WTC11 (cell line): ENCODE measurements around the gene FNIP1.

Source experiments
- ATF2 ChIP-seq: sonication (generic); formaldehyde crosslinking; IDR thresholded peaks from 2 replicates; pipeline ENCODE4 v1.8.1; 2022; ENCODE audit warnings: low read depth, missing genetic modification reagents, borderline replicate concordance
- CTCF ChIP-seq: fragments of 200-600 bp; IDR thresholded peaks from 2 replicates; pipeline ENCODE4 v1.8.0; 2022; ENCODE audit warnings: antibody characterized with exemption
- USF2 ChIP-seq: sonication (generic); formaldehyde crosslinking; IDR thresholded peaks from 2 replicates; pipeline ENCODE4 v1.8.1; 2023; ENCODE audit warnings: mild to moderate bottlenecking, missing genetic modification reagents, moderate library complexity
- ZNF425 ChIP-seq: fragments of 250-450 bp; sonication (Bioruptor Pico); conservative IDR thresholded peaks from 2 replicates; pipeline ENCODE4 v1.9.0; 2021; ENCODE audit warnings: mild to moderate bottlenecking

GRCh38 chr5:131693894-131694293, 102.9 kb downstream of the FNIP1 start:
- TF ChIP-seq USF2: no peak
- TF ChIP-seq CTCF: no peak
- no peak for TF ChIP-seq ATF2 (CRISPR knock-in tag)
- TF ChIP-seq ZNF425 (CRISPR knock-in tag): no peak
